ENCODE measurements around the gene ZBTB24. TPM values are rescaled to one million over a fixed set of nuclear protein-coding genes. Genes with fewer than 3 reads are reported as not detected.

The ZBTB24 gene
- total RNA-seq, 1 experiment from 2014 or later: 10.4 TPM

GRCh38 chr6:109417646-109418045, 65.4 kb downstream of the ZBTB24 start:
- Mint-ChIP-seq H3K9me3 (ENCODE audit: unreplicated experiment) (no peaks in the 10 kb centered on the region), H3K36me3 (ENCODE audit: insufficient read depth, unreplicated experiment) (no peaks in the 10 kb centered on the region), H3K4me3 (ENCODE audit: unreplicated experiment) (no peak overlapping the region), H3K27ac (ENCODE audit: low read depth, unreplicated experiment) (no peak overlapping the region), H3K4me1 (ENCODE audit: insufficient read depth, unreplicated experiment) (no peaks in the 10 kb centered on the region), H3K27me3 (ENCODE audit: insufficient read depth, unreplicated experiment) (no peaks in the 10 kb centered on the region)
- ChIA-PET CTCF (no interaction called here), POLR2A (interaction anchor here (0.8 kb wide), 1 partner anchor 22 kb away, joined by 3 read pairs; the partner anchor contains the start of gene PPIL6)
- no peak for DNase-seq (ENCODE audit: unreplicated experiment)
- no TSS peak for BruUV-seq (replicated peaks)
- intact Hi-C loops (cut with micrococcal nuclease): no loop called here
- TF ChIP-seq CTCF (IDR thresholded peaks at IDR 0.05; ENCODE audit: unreplicated experiment): no peak

Other genes starting within 250 kb of the ZBTB24 start
- 156 and 172 TPM in 2 replicates for gene CD164, start 100.8 kb downstream of the ZBTB24 start, total RNA-seq (2022)
- gene PPIL6, start 42.6 kb downstream of the ZBTB24 start, total RNA-seq (2022): 3.9 and 6.5 TPM in 2 replicates
- 17.7 and 19.9 TPM in 2 replicates for gene SMPD2, start 42.5 kb downstream of the ZBTB24 start, total RNA-seq (2022)
- 23.2 and 35.3 TPM in 2 replicates for gene MICAL1, start 27.4 kb downstream of the ZBTB24 start, total RNA-seq (2022)
- gene AK9, start 208.0 kb upstream of the ZBTB24 start, total RNA-seq (2022): 4.7 and 7.5 TPM in 2 replicates
- 7.9 and 9.5 TPM in 2 replicates for gene FIG4, start 208.1 kb upstream of the ZBTB24 start, total RNA-seq (2022)

Measured in MCF 10A (cell line).